ENCODE measurements around the gene KHDRBS2. TPM values are rescaled to one million over a fixed set of nuclear protein-coding genes. Genes with fewer than 3 reads are reported as not detected.

KHDRBS2 gene
- polyA plus RNA-seq, 1 of the 3 experiments (the other 2 are of a cell fraction) = not detected

DNA sequence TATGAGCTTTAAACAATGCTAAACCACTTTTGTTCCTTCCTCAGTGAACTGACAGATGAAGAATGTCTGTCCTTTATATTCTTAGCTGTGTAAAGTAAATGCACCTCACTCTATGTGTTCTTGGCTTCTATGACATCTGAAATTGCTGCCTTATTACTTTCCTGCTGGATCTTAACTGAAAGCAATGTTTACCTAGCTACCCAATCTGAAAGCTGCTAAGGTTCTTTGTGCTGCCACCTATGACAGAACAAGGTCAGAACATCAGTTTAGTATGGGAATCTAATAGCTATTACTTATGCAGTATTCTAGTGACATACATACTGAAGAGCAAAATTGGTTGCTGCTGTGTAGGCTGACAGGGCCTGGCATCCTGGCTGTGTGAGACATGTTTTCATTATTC lies 444.1 kb downstream of the KHDRBS2 start:
- Histone ChIP-seq H3K4me2 (no peak overlapping the region), H3K27me3 (ENCODE audit: insufficient read depth) (no peaks in the 10 kb centered on the region), H3K4me1 (ENCODE audit: control insufficient read depth in 1 of 2, insufficient read depth in 2 of 2, low read depth in 1 of 2, low read length in 1 of 2) (no peaks in the 10 kb centered on the region), H3F3A (replicated peaks; ENCODE audit: insufficient read depth) (no peaks in the 10 kb centered on the region), H3K9me2 (no peaks in the 10 kb centered on the region), H3K79me2 (ENCODE audit: insufficient read depth) (no peaks in the 10 kb centered on the region), H3K9me3 (no peaks in the 10 kb centered on the region), H4K20me1 (ENCODE audit: insufficient read depth) (no peaks in the 10 kb centered on the region), H3K27ac (ENCODE audit: low read depth in 2 of 2, low read length in 1 of 2) (no peak overlapping the region), H3K36me3 (replicated peaks in 1 of 2; ENCODE audit: control insufficient read depth in 1 of 2, insufficient read depth in 2 of 2, low read length in 1 of 2) (no peaks in the 10 kb centered on the region), H3K4me3 (ENCODE audit: low read depth in 2 of 2, low read length in 1 of 2) (no peak overlapping the region), H3K9ac (no peak overlapping the region), H2AFZ (ENCODE audit: low read depth) (no peak overlapping the region)
- TF ChIP-seq YY1 (IDR thresholded peaks at IDR 0.05; ENCODE audit: low read depth) (no peak), ELF1 (IDR thresholded peaks at IDR 0.05) (no peak), SIN3A (IDR thresholded peaks at IDR 0.05; ENCODE audit: borderline replicate concordance, low read depth, low read length) (no peak), TEAD4 (IDR thresholded peaks at IDR 0.05; ENCODE audit: borderline replicate concordance, insufficient read depth) (no peak), CHD2 (IDR thresholded peaks at IDR 0.05; ENCODE audit: low read length, partially characterized antibody) (no peak), RAD21 (IDR thresholded peaks at IDR 0.05; ENCODE audit: low read length) (no peak), FOSL2 (IDR thresholded peaks at IDR 0.05; ENCODE audit: borderline replicate concordance, low read depth) (no peak), TCF12 (IDR thresholded peaks at IDR 0.05) (no peak), JUND (IDR thresholded peaks at IDR 0.05) (no peak), MXI1 (IDR thresholded peaks at IDR 0.05; ENCODE audit: low read depth, low read length) (no peak), NFIC (IDR thresholded peaks at IDR 0.05; ENCODE audit: borderline replicate concordance) (no peak), FOXJ3 (CRISPR knock-in tag; IDR thresholded peaks at IDR 0.05) (no peak), NRF1 (IDR thresholded peaks at IDR 0.05; ENCODE audit: low read depth, low read length) (no peak), MEF2A (IDR thresholded peaks at IDR 0.05; ENCODE audit: borderline replicate concordance, low read depth) (no peak)
- TF ChIP-seq, protein P1, sequence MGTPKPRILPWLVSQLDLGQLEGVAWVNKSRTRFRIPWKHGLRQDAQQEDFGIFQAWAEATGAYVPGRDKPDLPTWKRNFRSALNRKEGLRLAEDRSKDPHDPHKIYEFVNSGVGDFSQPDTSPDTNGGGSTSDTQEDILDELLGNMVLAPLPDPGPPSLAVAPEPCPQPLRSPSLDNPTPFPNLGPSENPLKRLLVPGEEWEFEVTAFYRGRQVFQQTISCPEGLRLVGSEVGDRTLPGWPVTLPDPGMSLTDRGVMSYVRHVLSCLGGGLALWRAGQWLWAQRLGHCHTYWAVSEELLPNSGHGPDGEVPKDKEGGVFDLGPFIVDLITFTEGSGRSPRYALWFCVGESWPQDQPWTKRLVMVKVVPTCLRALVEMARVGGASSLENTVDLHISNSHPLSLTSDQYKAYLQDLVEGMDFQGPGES (IDR thresholded peaks at IDR 0.05; ENCODE audit: low read depth, low read length) = no peak
- TF ChIP-seq, protein P2, sequence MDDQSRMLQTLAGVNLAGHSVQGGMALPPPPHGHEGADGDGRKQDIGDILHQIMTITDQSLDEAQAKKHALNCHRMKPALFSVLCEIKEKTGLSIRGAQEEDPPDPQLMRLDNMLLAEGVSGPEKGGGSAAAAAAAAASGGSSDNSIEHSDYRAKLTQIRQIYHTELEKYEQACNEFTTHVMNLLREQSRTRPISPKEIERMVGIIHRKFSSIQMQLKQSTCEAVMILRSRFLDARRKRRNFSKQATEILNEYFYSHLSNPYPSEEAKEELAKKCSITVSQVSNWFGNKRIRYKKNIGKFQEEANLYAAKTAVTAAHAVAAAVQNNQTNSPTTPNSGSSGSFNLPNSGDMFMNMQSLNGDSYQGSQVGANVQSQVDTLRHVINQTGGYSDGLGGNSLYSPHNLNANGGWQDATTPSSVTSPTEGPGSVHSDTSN (IDR thresholded peaks at IDR 0.05) = no peak
- ChIA-PET POLR2A (no interaction called here), CTCF (interaction anchor here (1.7 kb wide), 1 partner anchor 11 kb away, joined by 4 read pairs; no protein-coding TSS in a partner anchor)
- no peak for DNase-seq

DNA sequence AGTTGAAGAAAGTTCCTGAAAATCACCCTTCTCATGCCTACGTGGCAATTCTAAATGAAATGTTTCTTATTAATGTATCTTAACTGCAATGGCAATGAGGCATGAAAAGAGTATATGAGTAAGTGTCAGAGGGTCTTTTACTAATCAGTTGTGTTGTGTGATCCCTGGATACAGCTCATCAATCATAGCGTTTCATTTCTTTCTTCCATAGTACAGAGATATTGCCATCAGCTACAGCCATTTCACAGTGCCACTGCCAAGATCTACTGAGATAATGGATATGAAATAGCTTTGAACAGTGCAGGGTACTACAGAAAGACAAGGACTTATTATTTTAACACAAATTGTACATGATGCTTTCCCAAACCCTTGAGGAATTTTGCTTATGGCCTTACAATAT lies 450.8 kb downstream of the KHDRBS2 start:
- no peak overlapping the region for H3K27ac ChIP-seq (ENCODE audit: low read depth in 2 of 2, low read length in 1 of 2)
- ChIA-PET POLR2A (no interaction called here), CTCF (interaction anchor here (1.0 kb wide), 1 partner anchor 26 kb away, joined by 3 read pairs; no protein-coding TSS in a partner anchor)
- WGBS (ENCODE audit: low lambda C conversion rate) = 0% methylated on average over 2 of the region's 2 CpGs
- no peaks in the 10 kb centered on the region for H3K9me2 ChIP-seq
- no peaks in the 10 kb centered on the region for H4K20me1 ChIP-seq (ENCODE audit: insufficient read depth)
- H3K4me3 ChIP-seq (ENCODE audit: low read depth in 2 of 2, low read length in 1 of 2) = no peak overlapping the region
- H2AFZ ChIP-seq (ENCODE audit: low read depth) = no peak overlapping the region
- no peaks in the 10 kb centered on the region for H3K79me2 ChIP-seq (ENCODE audit: insufficient read depth)
- no peak overlapping the region for H3K4me2 ChIP-seq
- no peaks in the 10 kb centered on the region for H3K9me3 ChIP-seq
- DNase-seq = no peak
- no peak overlapping the region for H3K9ac ChIP-seq
- H3K36me3 ChIP-seq (replicated peaks in 1 of 2; ENCODE audit: control insufficient read depth in 1 of 2, insufficient read depth in 2 of 2, low read length in 1 of 2) = no peaks in the 10 kb centered on the region
- no peaks in the 10 kb centered on the region for H3F3A ChIP-seq (replicated peaks; ENCODE audit: insufficient read depth)
- no peaks in the 10 kb centered on the region for H3K27me3 ChIP-seq (ENCODE audit: insufficient read depth)
- H3K4me1 ChIP-seq (ENCODE audit: control insufficient read depth in 1 of 2, insufficient read depth in 2 of 2, low read depth in 1 of 2, low read length in 1 of 2) = no peaks in the 10 kb centered on the region
- TF ChIP-seq EP300 (IDR thresholded peaks at IDR 0.05; ENCODE audit: borderline replicate concordance in 1 of 2, low read depth in 1 of 2, low read length in 1 of 2) = no peak
- TF ChIP-seq RAD21 (IDR thresholded peaks at IDR 0.05; ENCODE audit: low read length) = no peak
- TF ChIP-seq RFX5 (IDR thresholded peaks at IDR 0.05; ENCODE audit: low read length) = no peak
- TF ChIP-seq, protein P3, sequence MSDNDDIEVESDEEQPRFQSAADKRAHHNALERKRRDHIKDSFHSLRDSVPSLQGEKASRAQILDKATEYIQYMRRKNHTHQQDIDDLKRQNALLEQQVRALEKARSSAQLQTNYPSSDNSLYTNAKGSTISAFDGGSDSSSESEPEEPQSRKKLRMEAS (IDR thresholded peaks at IDR 0.05; ENCODE audit: low read depth) = no peak
- no peak for TF ChIP-seq EZH2phosphoT487 (IDR thresholded peaks at IDR 0.05; ENCODE audit: borderline replicate concordance, low read depth)
- no peak for TF ChIP-seq NFIC (IDR thresholded peaks at IDR 0.05; ENCODE audit: borderline replicate concordance)
- no peak for TF ChIP-seq MEF2A (IDR thresholded peaks at IDR 0.05; ENCODE audit: borderline replicate concordance, low read depth)
- TF ChIP-seq, protein P2 (IDR thresholded peaks at IDR 0.05) = no peak
- TF ChIP-seq REST (IDR thresholded peaks at IDR 0.05; ENCODE audit: low read depth, low read length) = no peak
- no peak for TF ChIP-seq MXI1 (IDR thresholded peaks at IDR 0.05; ENCODE audit: low read depth, low read length)
- TF ChIP-seq GABPA (IDR thresholded peaks at IDR 0.05; ENCODE audit: low read depth) = no peak
- no peak for TF ChIP-seq RXRA (IDR thresholded peaks at IDR 0.05; ENCODE audit: borderline replicate concordance, low read depth)
- no peak for TF ChIP-seq SIN3A (IDR thresholded peaks at IDR 0.05; ENCODE audit: borderline replicate concordance, low read depth, low read length)

Measured in SK-N-SH (cell line).